Measurements from ENCODE around the gene CADM2. TPM values are rescaled to one million over a fixed set of nuclear protein-coding genes. Genes with fewer than 3 reads are reported as not detected.

Gene CADM2
- total RNA-seq, 1 donor from 2014 or later = 0.55 TPM

GRCh38 chr3:86046436-86047136 is 1087.8 kb downstream of the CADM2 start:
- H3K36me3 ChIP-seq = no peaks in the 10 kb centered on the region
- H3K27me3 ChIP-seq = no peaks in the 10 kb centered on the region
- intact Hi-C loops (cut with DNase I) = no loop called here
- no peaks in the 10 kb centered on the region for H3K9me3 ChIP-seq
- no peaks in the 10 kb centered on the region for H3K4me1 ChIP-seq
- TF ChIP-seq CTCF (IDR thresholded peaks at IDR 0.05) = no peak
- DNase-seq (no peak), ATAC-seq (no peak)
- H3K4me3 ChIP-seq = no peak overlapping the region
- no peak overlapping the region for H3K27ac ChIP-seq

GRCh38 chr3:86047161-86047560 is 1088.4 kb downstream of the CADM2 start:
- H3K4me3 ChIP-seq = no peak overlapping the region
- no peak for DNase-seq
- H3K4me1 ChIP-seq = no peaks in the 10 kb centered on the region
- H3K27ac ChIP-seq = no peak overlapping the region
- TF ChIP-seq CTCF (IDR thresholded peaks at IDR 0.05) = no peak
- intact Hi-C loops (cut with DNase I) = no loop called here
- no peaks in the 10 kb centered on the region for H3K27me3 ChIP-seq
- no peaks in the 10 kb centered on the region for H3K36me3 ChIP-seq
- no peak for ATAC-seq
- H3K9me3 ChIP-seq = no peaks in the 10 kb centered on the region

GRCh38 chr3:86051058-86051457 is 1092.3 kb downstream of the CADM2 start:
- H3K4me1 ChIP-seq = no peaks in the 10 kb centered on the region
- intact Hi-C loops (cut with DNase I) = no loop called here
- no peak for ATAC-seq
- H3K27ac ChIP-seq = no peak overlapping the region
- TF ChIP-seq CTCF (IDR thresholded peaks at IDR 0.05) = no peak
- no peaks in the 10 kb centered on the region for H3K9me3 ChIP-seq
- no peak for DNase-seq
- H3K36me3 ChIP-seq = no peaks in the 10 kb centered on the region
- H3K27me3 ChIP-seq = no peaks in the 10 kb centered on the region
- H3K4me3 ChIP-seq = no peak overlapping the region

- Histone ChIP-seq H3K9me3 (no peaks in the 10 kb centered on the region), H3K27me3 (no peaks in the 10 kb centered on the region), H3K36me3 (no peaks in the 10 kb centered on the region), H3K4me1 (no peaks in the 10 kb centered on the region), H3K27ac (no peak overlapping the region), H3K4me3 (no peak overlapping the region)
- DNase-seq = no peak
- intact Hi-C loops (cut with DNase I) = no loop called here
- no peak for ATAC-seq
- TF ChIP-seq CTCF (IDR thresholded peaks at IDR 0.05) = no peak
Observed at GRCh38 chr3:86056032-86056431, 1097.2 kb downstream of the CADM2 start.

GRCh38 chr3:86056962-86057361 is 1098.2 kb downstream of the CADM2 start:
- no peak overlapping the region for H3K4me3 ChIP-seq
- DNase-seq (no peak), ATAC-seq (no peak)
- intact Hi-C loops (cut with DNase I) = no loop called here
- no peaks in the 10 kb centered on the region for H3K27me3 ChIP-seq
- H3K9me3 ChIP-seq = no peaks in the 10 kb centered on the region
- H3K4me1 ChIP-seq = no peaks in the 10 kb centered on the region
- no peak overlapping the region for H3K27ac ChIP-seq
- no peak for TF ChIP-seq CTCF (IDR thresholded peaks at IDR 0.05)
- H3K36me3 ChIP-seq = no peaks in the 10 kb centered on the region

- no peaks in the 10 kb centered on the region for H3K9me3 ChIP-seq
- no peaks in the 10 kb centered on the region for H3K27me3 ChIP-seq
- H3K27ac ChIP-seq = no peak overlapping the region
- H3K4me3 ChIP-seq = no peak overlapping the region
- intact Hi-C loops (cut with DNase I) = no loop called here
- no peak for TF ChIP-seq CTCF (IDR thresholded peaks at IDR 0.05)
- no peaks in the 10 kb centered on the region for H3K4me1 ChIP-seq
- no peak for ATAC-seq
- no peak for DNase-seq
- H3K36me3 ChIP-seq = no peaks in the 10 kb centered on the region
Observed at GRCh38 chr3:86073799-86074198, 1115.0 kb downstream of the CADM2 start.

Measured in upper lobe of right lung (tissue), 1 donor.